Mesothelial cell of epicardium (in vitro differentiated cells): ENCODE results near the gene OLA1. TPM values are rescaled to one million over a fixed set of nuclear protein-coding genes. Genes with fewer than 3 reads are reported as not detected.

Source experiments
- DNase-seq, 2 experiments: peaks; one replicate each; pipeline ENCODE4 v3.0.0; 2021; ENCODE audit warnings: low spot score in 2 of 2; ENCODE audit not compliant: unreplicated experiment in 2 of 2
- H3K27ac Mint-ChIP-seq: 2 replicates; pipeline ENCODE4 v1.8.0; 2021; ENCODE audit warnings: mixed read lengths
- H3K27me3 Mint-ChIP-seq: 2 replicates; pipeline ENCODE4 v1.8.0; 2021; ENCODE audit warnings: low read depth, mixed read lengths
- H3K36me3 Mint-ChIP-seq: 2 replicates; pipeline ENCODE4 v1.8.0; 2021; ENCODE audit warnings: mixed read lengths
- H3K4me1 Mint-ChIP-seq: 2 replicates; pipeline ENCODE4 v1.8.0; 2021; ENCODE audit warnings: mixed read lengths
- H3K4me3 Mint-ChIP-seq: 2 replicates; pipeline ENCODE4 v1.8.0; 2021; ENCODE audit warnings: mild to moderate bottlenecking, moderate library complexity, mixed read lengths
- H3K9me3 Mint-ChIP-seq: 2 replicates; pipeline ENCODE4 v1.8.0; 2021; ENCODE audit warnings: mixed read lengths
- total RNA-seq: library from RNA; stranded (reverse); gene quantifications from 3 replicates; pipeline ENCODE4 v1.2.1, GENCODE V29; 2021
- TF ChIP-seq, protein P1 (sequence below): fragments of 200-600 bp; sonication (generic); IDR thresholded peaks from one replicate; pipeline ENCODE4 v1.5.0; 2021; ENCODE audit warnings: antibody characterized with exemption; ENCODE audit not compliant: unreplicated experiment

Gene OLA1
- total RNA-seq, 1 donor from 2014 or later = 87.3 TPM

DNA sequence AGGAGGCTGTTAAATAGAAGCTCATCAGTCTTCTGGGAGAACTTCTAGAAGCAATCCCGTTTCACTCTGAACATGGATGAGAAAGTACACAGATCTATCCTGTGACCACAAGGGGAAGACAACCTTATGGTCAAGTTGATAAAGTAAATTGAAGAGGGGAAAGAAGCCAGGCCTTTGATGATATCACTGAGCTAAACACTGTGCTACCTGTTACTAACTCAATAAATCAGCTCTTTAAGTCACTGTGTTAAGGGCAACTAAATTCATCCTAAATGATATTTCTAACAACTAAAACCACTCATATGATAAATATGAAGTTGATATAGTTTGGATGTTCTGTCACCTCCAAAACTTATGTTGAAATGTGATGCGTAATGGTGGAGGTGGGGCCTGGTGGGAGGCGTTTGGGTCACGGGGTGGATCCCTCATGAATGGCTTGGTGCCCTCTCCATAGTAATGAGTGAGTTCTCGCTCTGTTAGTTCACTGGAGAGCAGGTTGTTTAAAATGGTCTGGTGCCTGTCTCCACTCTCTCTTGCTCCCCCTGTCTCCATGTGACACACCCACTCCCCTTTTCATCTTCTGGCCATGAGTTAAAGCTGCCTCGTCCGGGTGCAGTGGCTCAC lies 23.6 kb downstream of the OLA1 start:
- Mint-ChIP-seq H3K36me3 (peaks cover 20% of the 10 kb centered on the region), H3K27ac (no peak overlapping the region), H3K27me3 (no peaks in the 10 kb centered on the region), H3K9me3 (no peaks in the 10 kb centered on the region), H3K4me1 (peaks cover 4% of the 10 kb centered on the region), H3K4me3 (no peak overlapping the region)
- DNase-seq = no peak
- TF ChIP-seq, protein P1, sequence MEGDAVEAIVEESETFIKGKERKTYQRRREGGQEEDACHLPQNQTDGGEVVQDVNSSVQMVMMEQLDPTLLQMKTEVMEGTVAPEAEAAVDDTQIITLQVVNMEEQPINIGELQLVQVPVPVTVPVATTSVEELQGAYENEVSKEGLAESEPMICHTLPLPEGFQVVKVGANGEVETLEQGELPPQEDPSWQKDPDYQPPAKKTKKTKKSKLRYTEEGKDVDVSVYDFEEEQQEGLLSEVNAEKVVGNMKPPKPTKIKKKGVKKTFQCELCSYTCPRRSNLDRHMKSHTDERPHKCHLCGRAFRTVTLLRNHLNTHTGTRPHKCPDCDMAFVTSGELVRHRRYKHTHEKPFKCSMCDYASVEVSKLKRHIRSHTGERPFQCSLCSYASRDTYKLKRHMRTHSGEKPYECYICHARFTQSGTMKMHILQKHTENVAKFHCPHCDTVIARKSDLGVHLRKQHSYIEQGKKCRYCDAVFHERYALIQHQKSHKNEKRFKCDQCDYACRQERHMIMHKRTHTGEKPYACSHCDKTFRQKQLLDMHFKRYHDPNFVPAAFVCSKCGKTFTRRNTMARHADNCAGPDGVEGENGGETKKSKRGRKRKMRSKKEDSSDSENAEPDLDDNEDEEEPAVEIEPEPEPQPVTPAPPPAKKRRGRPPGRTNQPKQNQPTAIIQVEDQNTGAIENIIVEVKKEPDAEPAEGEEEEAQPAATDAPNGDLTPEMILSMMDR = no peak

DNA sequence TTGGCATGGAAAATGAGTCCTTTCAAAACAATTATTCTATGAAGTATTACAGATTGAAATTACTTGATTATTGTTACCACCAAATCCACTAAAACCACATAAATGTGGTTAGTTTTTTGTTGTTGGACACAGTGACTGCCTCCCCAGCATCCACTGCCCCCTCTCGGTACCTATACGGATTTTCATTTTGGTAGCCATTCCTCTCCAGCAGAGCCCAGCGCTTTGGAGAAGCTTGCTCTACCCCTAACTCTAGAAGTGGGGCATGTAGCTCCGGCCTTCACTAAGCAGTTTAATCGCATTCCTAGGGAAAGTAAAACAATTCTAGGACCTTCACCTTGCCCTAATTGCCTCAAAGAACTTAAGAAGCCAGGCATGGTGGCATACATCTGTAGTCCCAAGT lies 24.2 kb downstream of the OLA1 start:
- H3K9me3 Mint-ChIP-seq = no peaks in the 10 kb centered on the region
- peaks cover 19% of the 10 kb centered on the region for H3K36me3 Mint-ChIP-seq
- H3K27ac Mint-ChIP-seq = no peak overlapping the region
- DNase-seq = no peak
- TF ChIP-seq, protein P1 = no peak
- no peak overlapping the region for H3K4me3 Mint-ChIP-seq
- H3K27me3 Mint-ChIP-seq = no peaks in the 10 kb centered on the region
- peaks cover 4% of the 10 kb centered on the region for H3K4me1 Mint-ChIP-seq

DNA sequence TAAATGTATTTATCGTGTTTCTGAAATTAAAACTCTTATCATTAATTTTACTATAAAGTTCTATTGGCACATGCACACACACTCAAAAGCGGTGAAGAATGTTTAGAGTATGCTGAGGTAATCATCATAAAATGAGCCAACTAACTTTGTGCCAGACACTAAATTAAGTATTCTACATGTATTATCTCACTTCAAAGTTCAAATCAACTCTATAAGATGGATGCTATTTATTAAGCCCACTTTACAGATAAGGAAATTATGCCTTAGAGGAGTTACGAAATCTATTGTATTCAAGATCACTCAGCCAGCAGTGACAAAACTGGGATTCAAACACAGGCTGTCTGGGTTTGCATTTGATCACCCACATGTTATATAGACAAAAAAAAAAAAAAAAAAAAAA lies 24.9 kb downstream of the OLA1 start:
- H3K9me3 Mint-ChIP-seq = no peaks in the 10 kb centered on the region
- H3K4me1 Mint-ChIP-seq = peaks cover 4% of the 10 kb centered on the region
- no peak for DNase-seq
- H3K36me3 Mint-ChIP-seq = peaks cover 17% of the 10 kb centered on the region
- no peaks in the 10 kb centered on the region for H3K27me3 Mint-ChIP-seq
- no peak overlapping the region for H3K4me3 Mint-ChIP-seq
- TF ChIP-seq, protein P1 = no peak
- H3K27ac Mint-ChIP-seq = no peak overlapping the region

DNA sequence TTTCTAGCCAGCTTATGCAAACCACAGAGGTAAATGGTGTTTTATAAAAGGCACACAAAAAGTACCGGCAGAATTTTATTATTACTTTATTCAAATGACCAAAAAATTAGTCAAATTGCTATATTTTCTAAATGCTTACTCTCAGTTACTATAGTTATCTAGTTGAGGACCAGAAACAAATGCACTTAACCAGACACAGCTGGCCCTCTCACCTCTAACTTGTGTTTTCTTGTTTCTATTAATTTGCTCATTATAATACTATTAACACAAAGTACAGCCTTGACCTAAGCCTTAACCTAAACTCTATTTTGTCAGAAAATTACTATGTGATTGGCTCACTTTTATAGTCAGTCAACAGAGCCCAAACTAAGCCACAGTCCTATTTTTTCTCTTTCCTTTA lies 26.2 kb downstream of the OLA1 start:
- TF ChIP-seq, protein P1 = no peak
- Mint-ChIP-seq H3K4me3 (no peak overlapping the region), H3K27ac (no peak overlapping the region)

DNA sequence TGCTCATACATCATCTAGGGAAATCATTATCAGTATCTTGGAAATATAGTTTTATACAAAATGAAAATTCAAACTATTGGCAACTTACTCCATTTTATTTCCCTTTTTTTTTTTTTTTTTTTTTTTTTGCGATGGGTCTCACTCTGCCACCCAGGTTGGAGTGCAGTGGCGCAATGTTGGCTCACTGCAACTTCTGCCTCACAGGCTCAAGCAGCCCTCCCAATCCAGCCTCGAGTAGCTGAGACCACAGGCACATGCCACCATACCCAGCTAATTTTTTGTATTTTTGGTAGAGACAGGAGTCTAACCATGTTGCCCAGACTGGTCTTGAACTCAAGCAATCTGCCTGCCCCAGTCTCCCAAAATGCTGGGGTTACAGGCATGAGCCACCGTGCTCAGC lies 29.0 kb downstream of the OLA1 start:
- DNase-seq = no peak
- Mint-ChIP-seq H3K36me3 (peaks cover under 1% of the 10 kb centered on the region), H3K27me3 (no peaks in the 10 kb centered on the region), H3K27ac (no peak overlapping the region), H3K9me3 (no peaks in the 10 kb centered on the region), H3K4me3 (no peak overlapping the region), H3K4me1 (peaks cover 4% of the 10 kb centered on the region)
- TF ChIP-seq, protein P1 = no peak

More for the DNA sequence above, 26.2 kb downstream of the OLA1 start:
- Mint-ChIP-seq H3K27me3 (no peaks in the 10 kb centered on the region), H3K36me3 (peaks cover 11% of the 10 kb centered on the region), H3K4me1 (peaks cover 4% of the 10 kb centered on the region), H3K9me3 (no peaks in the 10 kb centered on the region)
- no peak for DNase-seq

DNA sequence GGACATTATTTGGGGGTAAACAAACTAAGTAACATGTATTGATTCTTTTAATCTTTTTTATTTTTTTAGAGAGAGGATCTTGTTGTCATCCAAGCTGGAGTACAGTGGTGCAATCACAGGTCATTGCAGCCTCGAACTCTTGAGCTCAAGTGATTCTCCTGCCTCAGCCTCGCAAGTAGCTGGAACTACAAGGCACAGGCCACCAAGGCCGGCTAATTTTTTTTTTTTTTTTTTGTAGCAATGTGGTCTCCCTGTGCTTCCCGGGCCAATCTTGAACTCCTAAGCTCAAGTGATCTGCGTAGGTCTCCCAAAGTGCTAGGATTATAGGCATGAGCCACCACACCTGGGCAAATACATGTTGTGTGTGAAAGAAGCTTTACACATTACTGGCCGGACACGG lies 29.6 kb downstream of the OLA1 start:
- Mint-ChIP-seq H3K9me3 (no peaks in the 10 kb centered on the region), H3K27me3 (no peaks in the 10 kb centered on the region), H3K4me1 (peaks cover 4% of the 10 kb centered on the region), H3K36me3 (no peaks in the 10 kb centered on the region), H3K4me3 (no peak overlapping the region), H3K27ac (no peak overlapping the region)
- DNase-seq = no peak
- TF ChIP-seq, protein P1 = no peak
